Measurements from ENCODE around the gene PRKCE. TPM values are rescaled to one million over a fixed set of nuclear protein-coding genes. Genes with fewer than 3 reads are reported as not detected.

The PRKCE gene
- total and polyA plus RNA-seq, 11 donors = 4.1 to 22.3 (median 16.2) TPM

DNA sequence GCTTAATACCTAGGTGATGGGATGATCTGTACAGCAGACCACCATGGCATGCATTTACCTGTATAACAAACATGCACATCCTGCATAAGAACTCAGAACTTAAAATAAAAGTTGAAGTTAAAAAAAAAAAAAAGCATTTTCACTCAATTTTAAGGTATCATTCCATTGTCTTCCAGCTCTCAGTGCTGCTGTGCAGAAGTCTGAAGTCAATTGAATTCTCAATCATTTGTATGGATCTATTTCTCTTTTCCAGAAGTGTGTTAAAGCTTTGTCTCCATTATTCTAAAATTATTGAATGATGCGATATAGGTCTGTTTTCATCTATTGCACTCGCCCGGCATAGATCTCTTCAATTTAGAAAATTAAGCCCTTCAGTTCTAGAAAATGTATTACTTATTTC is 443.2 kb downstream of the PRKCE start:
- H3K4me3 ChIP-seq = no peak overlapping the region
- peaks cover 0 to 10% (median 0%) of the 10 kb centered on the region in 12 donors for H3K9me3 ChIP-seq
- WGBS, 4 donors = 65 to 98% (median 83%) methylated on average over 3 of the region's 3 CpGs
- ATAC-seq (no peak), DNase-seq (no peak)
- H3K4me1 ChIP-seq = peaks cover 0 to 42% (median 23%) of the 10 kb centered on the region in 12 donors
- TF ChIP-seq POLR2A (IDR thresholded peaks at IDR 0.05) = no peak
- TF ChIP-seq, protein P1, sequence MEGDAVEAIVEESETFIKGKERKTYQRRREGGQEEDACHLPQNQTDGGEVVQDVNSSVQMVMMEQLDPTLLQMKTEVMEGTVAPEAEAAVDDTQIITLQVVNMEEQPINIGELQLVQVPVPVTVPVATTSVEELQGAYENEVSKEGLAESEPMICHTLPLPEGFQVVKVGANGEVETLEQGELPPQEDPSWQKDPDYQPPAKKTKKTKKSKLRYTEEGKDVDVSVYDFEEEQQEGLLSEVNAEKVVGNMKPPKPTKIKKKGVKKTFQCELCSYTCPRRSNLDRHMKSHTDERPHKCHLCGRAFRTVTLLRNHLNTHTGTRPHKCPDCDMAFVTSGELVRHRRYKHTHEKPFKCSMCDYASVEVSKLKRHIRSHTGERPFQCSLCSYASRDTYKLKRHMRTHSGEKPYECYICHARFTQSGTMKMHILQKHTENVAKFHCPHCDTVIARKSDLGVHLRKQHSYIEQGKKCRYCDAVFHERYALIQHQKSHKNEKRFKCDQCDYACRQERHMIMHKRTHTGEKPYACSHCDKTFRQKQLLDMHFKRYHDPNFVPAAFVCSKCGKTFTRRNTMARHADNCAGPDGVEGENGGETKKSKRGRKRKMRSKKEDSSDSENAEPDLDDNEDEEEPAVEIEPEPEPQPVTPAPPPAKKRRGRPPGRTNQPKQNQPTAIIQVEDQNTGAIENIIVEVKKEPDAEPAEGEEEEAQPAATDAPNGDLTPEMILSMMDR (IDR thresholded peaks at IDR 0.05) = no peak
- H3K36me3 ChIP-seq = no peaks in the 10 kb centered on the region
- H3K27ac ChIP-seq = peak overlapping the region in 2 of 12 donors; percentile 1 to 24
- no peaks in the 10 kb centered on the region for H3K27me3 ChIP-seq
- intact Hi-C loops (cut with DNase I) = loop anchor here in 2 of 10 donors (10.0 kb wide), 2 partner anchors 180 to 200 kb away; partner anchors contain the start of gene EPAS1 (in 1 of the 2)

DNA sequence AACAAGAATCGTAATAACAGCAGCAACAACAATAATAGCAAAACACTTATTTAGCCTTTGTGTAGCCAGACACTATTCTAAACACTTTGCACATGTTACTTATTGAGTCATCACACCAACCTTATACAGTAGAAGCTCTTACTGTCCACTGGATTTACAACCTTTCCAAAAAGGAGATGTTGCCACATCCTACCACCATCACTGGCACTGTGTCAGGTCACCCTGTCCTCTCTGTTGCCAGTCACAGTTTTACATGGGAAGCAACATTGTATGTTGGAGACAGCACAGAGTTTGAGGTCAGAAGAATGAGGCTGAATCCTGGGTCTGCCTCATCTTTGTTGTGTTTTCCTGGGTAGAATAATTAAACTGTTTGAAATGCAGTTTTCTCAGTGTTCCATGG is 444.4 kb downstream of the PRKCE start:
- intact Hi-C loops (cut with DNase I) = loop anchor here in 2 of 10 donors (10.0 kb wide), 2 partner anchors 179 to 199 kb away; partner anchors contain the start of gene EPAS1 (in 1 of the 2)
- Histone ChIP-seq H3K9me3 (peaks cover 0 to 10% (median 0%) of the 10 kb centered on the region in 12 donors), H3K4me1 (peaks cover 0 to 42% (median 21%) of the 10 kb centered on the region in 12 donors), H3K27ac (peak overlapping the region in 5 of 12 donors; percentile 6 to 86 (median 17)), H3K36me3 (no peaks in the 10 kb centered on the region), H3K4me3 (no peak overlapping the region), H3K27me3 (no peaks in the 10 kb centered on the region)
- WGBS, 4 donors = 90 to 95% (median 92%) methylated on average over 1 of the region's 1 CpG
- ATAC-seq (no peak), DNase-seq (no peak)
- TF ChIP-seq, protein P1 (IDR thresholded peaks at IDR 0.05) = no peak
- TF ChIP-seq POLR2A (IDR thresholded peaks at IDR 0.05) = no peak

DNA sequence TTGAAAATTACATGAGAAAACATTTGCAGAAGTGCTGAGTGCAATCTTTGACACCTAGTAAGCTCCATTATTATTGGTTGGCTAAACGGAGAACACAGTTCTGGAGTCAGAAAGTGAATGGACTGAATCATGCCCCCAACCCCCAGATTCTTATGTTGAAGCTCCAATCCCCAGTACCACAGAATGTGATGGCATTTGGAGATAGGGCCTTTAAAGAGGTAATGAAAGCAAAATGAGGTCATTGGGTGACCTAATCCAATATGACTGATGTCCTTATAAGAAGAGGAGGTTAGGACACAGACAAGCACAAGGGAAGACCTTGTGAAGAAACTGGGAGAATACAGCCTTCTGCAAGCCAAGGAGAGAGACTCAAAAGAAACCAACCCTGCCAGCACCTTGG is 444.8 kb downstream of the PRKCE start:
- H3K27ac ChIP-seq = peak overlapping the region in 4 of 12 donors; percentile 6 to 86 (median 23)
- intact Hi-C loops (cut with DNase I) = loop anchor here in 2 of 10 donors (10.0 kb wide), 2 partner anchors 179 to 199 kb away; partner anchors contain the start of gene EPAS1 (in 1 of the 2)
- peaks cover 0 to 10% (median 0%) of the 10 kb centered on the region in 12 donors for H3K9me3 ChIP-seq
- H3K36me3 ChIP-seq = no peaks in the 10 kb centered on the region
- H3K4me1 ChIP-seq = peaks cover 0 to 42% (median 19%) of the 10 kb centered on the region in 12 donors
- no peak overlapping the region for H3K4me3 ChIP-seq
- H3K27me3 ChIP-seq = no peaks in the 10 kb centered on the region
- WGBS, 4 donors = 87 to 96% (median 90%) methylated on average over 1 of the region's 1 CpG
- ATAC-seq (no peak), DNase-seq (no peak)
- TF ChIP-seq, protein P1 (IDR thresholded peaks at IDR 0.05) = no peak
- TF ChIP-seq POLR2A (IDR thresholded peaks at IDR 0.05) = no peak

DNA sequence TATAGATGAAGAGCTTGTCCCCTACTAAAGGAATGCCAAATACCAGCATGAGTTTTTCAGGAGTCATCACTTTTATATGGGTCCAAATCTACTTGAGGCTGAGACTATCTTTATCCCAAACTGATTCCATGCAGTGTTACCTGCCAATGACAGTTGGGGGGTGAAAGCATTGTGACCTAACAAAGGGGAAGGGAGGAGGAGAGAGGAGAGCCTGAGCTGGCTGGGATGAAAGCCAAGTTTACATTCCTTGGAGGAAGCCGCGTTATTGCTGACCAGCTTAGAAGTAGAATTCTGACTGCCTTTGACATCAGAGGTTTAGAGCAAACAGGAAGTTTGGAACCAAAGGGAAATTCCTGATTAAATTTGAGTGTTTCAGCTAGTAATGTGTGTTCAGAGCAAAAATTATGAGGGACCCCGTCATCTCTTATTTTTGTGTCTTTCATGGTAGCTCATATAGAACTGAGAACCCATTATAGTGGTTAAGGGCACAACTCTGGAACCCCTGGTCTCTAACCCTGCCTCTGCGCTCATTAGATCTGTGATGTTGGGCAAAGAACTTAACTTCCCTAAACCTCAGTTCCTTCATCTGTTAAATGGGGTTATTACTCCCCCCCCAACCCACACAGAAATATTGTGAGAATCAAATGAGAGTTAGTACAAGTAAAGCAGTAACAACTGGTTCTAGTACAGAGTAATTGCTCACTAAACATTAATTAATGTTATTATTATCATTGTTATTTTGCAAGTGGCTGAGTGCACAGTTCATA is 446.4 kb downstream of the PRKCE start:
- intact Hi-C loops (cut with DNase I) = loop anchor here in 2 of 10 donors (10.0 kb wide), 2 partner anchors 177 to 197 kb away; partner anchors contain the start of gene EPAS1 (in 1 of the 2)
- TF ChIP-seq, protein P1 (IDR thresholded peaks at IDR 0.05) = no peak
- no peak for TF ChIP-seq POLR2A (IDR thresholded peaks at IDR 0.05)
- DNase-seq (peak in 4 of 5 donors; percentile 65 to 89 (median 78)), ATAC-seq (peak; percentile 86 to 96 (median 92))
- H3K4me1 ChIP-seq = peaks cover 0 to 42% (median 19%) of the 10 kb centered on the region in 12 donors
- no peak overlapping the region for H3K4me3 ChIP-seq
- peak overlapping the region; percentile 13 to 88 (median 80) for H3K27ac ChIP-seq
- H3K9me3 ChIP-seq = peaks cover 0 to 11% (median 0%) of the 10 kb centered on the region in 12 donors
- H3K27me3 ChIP-seq = no peaks in the 10 kb centered on the region
- no peaks in the 10 kb centered on the region for H3K36me3 ChIP-seq
- whole genome bisulfite sequencing, 4 donors = 10 to 29% (median 26%) methylated on average over 4 of the region's 4 CpGs
